ENCODE data around the gene FOXJ3.

DNA sequence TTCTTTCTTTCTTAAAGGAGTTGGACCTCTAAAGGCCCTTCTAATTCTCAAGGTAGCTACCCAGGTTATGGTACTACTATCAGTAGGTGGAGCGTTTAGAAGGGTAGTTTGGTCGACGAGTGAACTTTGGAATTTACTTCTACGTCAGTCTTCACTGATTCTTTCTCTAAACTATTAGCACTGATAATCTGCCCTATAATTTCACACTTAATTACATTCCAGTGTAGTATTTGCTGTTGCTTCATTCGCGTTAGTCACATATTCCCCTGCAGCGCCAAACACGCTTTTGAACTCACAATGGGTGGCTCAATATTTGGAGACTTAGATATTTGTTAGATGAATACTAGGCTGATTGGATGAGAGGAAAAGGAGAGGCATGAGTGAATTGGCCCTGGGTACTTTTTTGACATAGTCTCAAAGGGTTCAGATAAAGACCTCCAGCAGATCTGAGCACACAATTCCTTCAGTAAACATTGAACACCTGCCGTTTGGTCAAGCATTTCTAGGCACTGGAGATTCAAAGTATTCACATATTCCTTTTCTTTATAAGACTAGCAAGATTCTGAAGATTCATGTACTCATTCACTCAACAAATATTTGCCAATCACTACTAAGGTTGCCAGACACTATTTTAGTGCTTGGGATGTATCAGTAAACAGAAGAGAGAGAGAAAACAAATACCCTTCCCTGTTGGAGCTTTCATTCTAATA is 929 bp upstream of the FOXJ3 start:
- no peak for TF ChIP-seq FOXA1 (IDR thresholded peaks at IDR 0.05)
- no peak for TF ChIP-seq ELF4 (IDR thresholded peaks at IDR 0.05)
- TF ChIP-seq BHLHE40 (IDR thresholded peaks at IDR 0.05; ENCODE audit: borderline replicate concordance): no peak
- no peak for TF ChIP-seq SUZ12 (IDR thresholded peaks at IDR 0.05)
- TF ChIP-seq FOXK2 (IDR thresholded peaks at IDR 0.05): no peak
- TF ChIP-seq CTBP1 (IDR thresholded peaks at IDR 0.05; ENCODE audit: borderline replicate concordance): no peak
